ENCODE results near the gene DLGAP3. TPM values are rescaled to one million over a fixed set of nuclear protein-coding genes. Genes with fewer than 3 reads are reported as not detected.

Gene DLGAP3
- total RNA-seq, 1 experiment from 2014 or later = 7.3 TPM

DNA sequence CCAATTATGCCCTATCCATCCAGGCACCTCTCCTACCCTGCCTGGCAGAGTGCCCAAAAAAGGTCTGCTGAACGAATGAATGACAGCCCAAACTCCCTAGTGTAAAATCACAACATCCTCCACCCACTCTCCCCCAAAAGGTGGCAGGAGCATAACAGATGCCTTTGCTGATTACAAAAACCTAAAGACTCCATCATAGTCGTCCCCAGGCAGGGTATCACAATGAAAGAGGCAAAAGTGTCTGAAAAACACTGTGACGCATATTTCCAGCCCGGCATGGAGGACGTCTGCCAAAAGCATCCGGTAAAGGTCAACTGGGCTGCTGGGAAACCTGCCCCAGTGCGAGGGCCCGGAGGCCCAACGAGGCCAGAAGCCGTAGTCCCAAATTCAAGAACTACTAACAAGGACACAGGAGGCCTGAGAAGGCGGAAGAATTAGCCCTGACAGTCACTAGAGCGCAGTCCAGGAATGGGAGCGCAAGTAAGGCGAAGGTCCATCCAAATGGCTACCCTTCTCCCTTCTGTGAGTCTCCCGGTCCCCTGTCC, 70.5 kb downstream of the DLGAP3 start:
- H3K18ac ChIP-seq (ENCODE audit: insufficient read length, low read depth, low read length) = peak overlapping the region; percentile 5
- no peak overlapping the region for H2AK5ac ChIP-seq (ENCODE audit: insufficient read length, low read length)
- no peak overlapping the region for H3K27ac ChIP-seq (ENCODE audit: insufficient read length, low read depth, low read length)
- peaks cover 21% of the 10 kb centered on the region; the same call in 1 of the 2 replicates for H3K79me2 ChIP-seq (ENCODE audit: insufficient read depth, low read length)
- no peak overlapping the region for H4K5ac ChIP-seq (ENCODE audit: insufficient read length, low read depth, low read length)
- peaks cover 25% of the 10 kb centered on the region for H3K27me3 Mint-ChIP-seq (ENCODE audit: low read depth)
- H3K9me3 ChIP-seq (ENCODE audit: control insufficient read depth, low read depth, low read length) = no peaks in the 10 kb centered on the region
- H4K91ac ChIP-seq (ENCODE audit: insufficient read length, low read depth, low read length) = no peak overlapping the region
- no peak overlapping the region for H2BK12ac ChIP-seq (ENCODE audit: insufficient read length, low read depth, low read length)
- H3K4me1 ChIP-seq (ENCODE audit: insufficient read depth, low read length) = peaks cover 3% of the 10 kb centered on the region; the same call in 1 of the 2 replicates
- no peak overlapping the region for H2BK15ac ChIP-seq (ENCODE audit: low read depth, low read length)
- peak overlapping the region; percentile 52 for H3K9ac ChIP-seq (ENCODE audit: extremely low read depth, insufficient read length, low read length)
- no peak overlapping the region for H3K14ac ChIP-seq (ENCODE audit: insufficient read depth, low read length)
- H3K9me3 Mint-ChIP-seq = peaks cover 0 to 3% of the 10 kb centered on the region in 2 experiments; a peak in 3 of 5 replicates
- H3K79me1 ChIP-seq (ENCODE audit: insufficient read depth, low read depth, low read length, poor library complexity, severe bottlenecking) = peaks cover 6% of the 10 kb centered on the region
- H3K27ac Mint-ChIP-seq = peak overlapping the region in 2 of 3 experiments; percentile 94 to 95; a peak in 2 of 7 replicates
- no peaks in the 10 kb centered on the region for H4K20me1 ChIP-seq (ENCODE audit: control insufficient read depth, insufficient read depth, insufficient read length)
- peaks cover 16 to 25% (median 17%) of the 10 kb centered on the region in 3 experiments; a peak in 6 of 7 replicates for H3K36me3 Mint-ChIP-seq (ENCODE audit: insufficient read depth in 1 of 3, low read depth in 3 of 3)
- H2BK5ac ChIP-seq (ENCODE audit: insufficient read length, low read length) = no peak overlapping the region
- H3K4me3 Mint-ChIP-seq = peak overlapping the region; percentile 98 to 99
- peaks cover 5% of the 10 kb centered on the region for H3K23me2 ChIP-seq (ENCODE audit: insufficient read length, low read depth, low read length, poor library complexity, severe bottlenecking)
- H3K23ac ChIP-seq (ENCODE audit: insufficient read length, low read depth, low read length) = no peak overlapping the region
- H2AFZ ChIP-seq (ENCODE audit: low read length) = no peak overlapping the region
- H3K4me1 Mint-ChIP-seq = peaks cover 10 to 15% of the 10 kb centered on the region in 2 experiments
- no peak overlapping the region for H3K4ac ChIP-seq (ENCODE audit: low read depth, low read length)
- H4K8ac ChIP-seq (replicated peaks; ENCODE audit: insufficient read length, low read depth, low read length) = no peak overlapping the region
- WGBS (ENCODE audit: extremely low coverage, insufficient read length, low lambda C conversion rate) = no CpG with 5 or more reads among the region's 15 CpGs
- no peak overlapping the region for H3T11ph ChIP-seq (ENCODE audit: low read length)
- H2BK20ac ChIP-seq (ENCODE audit: low read depth, low read length, poor library complexity, severe bottlenecking) = no peak overlapping the region
- DNase-seq = no peak
- TF ChIP-seq, protein P1, sequence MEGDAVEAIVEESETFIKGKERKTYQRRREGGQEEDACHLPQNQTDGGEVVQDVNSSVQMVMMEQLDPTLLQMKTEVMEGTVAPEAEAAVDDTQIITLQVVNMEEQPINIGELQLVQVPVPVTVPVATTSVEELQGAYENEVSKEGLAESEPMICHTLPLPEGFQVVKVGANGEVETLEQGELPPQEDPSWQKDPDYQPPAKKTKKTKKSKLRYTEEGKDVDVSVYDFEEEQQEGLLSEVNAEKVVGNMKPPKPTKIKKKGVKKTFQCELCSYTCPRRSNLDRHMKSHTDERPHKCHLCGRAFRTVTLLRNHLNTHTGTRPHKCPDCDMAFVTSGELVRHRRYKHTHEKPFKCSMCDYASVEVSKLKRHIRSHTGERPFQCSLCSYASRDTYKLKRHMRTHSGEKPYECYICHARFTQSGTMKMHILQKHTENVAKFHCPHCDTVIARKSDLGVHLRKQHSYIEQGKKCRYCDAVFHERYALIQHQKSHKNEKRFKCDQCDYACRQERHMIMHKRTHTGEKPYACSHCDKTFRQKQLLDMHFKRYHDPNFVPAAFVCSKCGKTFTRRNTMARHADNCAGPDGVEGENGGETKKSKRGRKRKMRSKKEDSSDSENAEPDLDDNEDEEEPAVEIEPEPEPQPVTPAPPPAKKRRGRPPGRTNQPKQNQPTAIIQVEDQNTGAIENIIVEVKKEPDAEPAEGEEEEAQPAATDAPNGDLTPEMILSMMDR (conservative IDR thresholded peaks at IDR 0.05) = no peak
- H2BK120ac ChIP-seq (ENCODE audit: low read depth, low read length, poor library complexity, severe bottlenecking) = no peak overlapping the region
- no peaks in the 10 kb centered on the region for H3K27me3 ChIP-seq (ENCODE audit: insufficient read depth, low read length)
- peak overlapping the region; percentile 90 for H3K4me2 ChIP-seq (ENCODE audit: insufficient read depth, insufficient read length, low read length)
- no peak overlapping the region for H3K56ac ChIP-seq (ENCODE audit: insufficient read length, low read depth, low read length)
